Hepatocyte (in vitro differentiated cells): ENCODE results near the gene THUMPD1.

Experiments
- EZH2 ChIP-seq: fragments of 200-600 bp; sonication (generic); IDR thresholded peaks from 2 replicates; pipeline ENCODE4 v1.6.1; 2016; ENCODE audit warnings: antibody characterized with exemption, mild to moderate bottlenecking, borderline replicate concordance
- EZH2phosphoT487 ChIP-seq: fragments of 200-600 bp; sonication (generic); IDR thresholded peaks from one replicate; pipeline ENCODE4 v1.6.1; 2018; ENCODE audit warnings: antibody characterized with exemption, mild to moderate bottlenecking, low read depth, moderate library complexity; ENCODE audit not compliant: unreplicated experiment, severe bottlenecking
- TF ChIP-seq, protein P1 (sequence below): fragments of 200-600 bp; sonication (generic); IDR thresholded peaks from 2 replicates; pipeline ENCODE4 v1.5.1; 2016; ENCODE audit warnings: antibody characterized with exemption, mild to moderate bottlenecking; ENCODE audit not compliant: poor library complexity

DNA sequence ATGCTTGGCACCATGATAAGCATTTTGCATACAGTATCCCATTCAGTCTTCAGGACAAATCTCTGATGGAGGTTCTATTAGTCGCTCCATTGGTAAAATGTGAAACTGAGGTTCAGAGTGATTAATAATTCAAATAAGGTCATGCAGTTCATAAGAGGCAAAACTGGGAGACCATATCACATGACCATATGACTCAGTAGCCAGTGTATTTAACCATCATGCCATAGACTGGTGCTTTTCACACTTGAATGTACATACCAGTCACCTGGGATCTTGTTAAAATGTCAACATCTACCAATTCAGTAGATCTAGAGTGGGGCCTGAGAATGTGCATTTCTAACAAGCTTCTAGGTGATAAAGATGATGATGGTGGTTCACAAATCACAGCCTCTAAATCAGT lies 26.5 kb upstream of the THUMPD1 start:
- TF ChIP-seq, protein P1, sequence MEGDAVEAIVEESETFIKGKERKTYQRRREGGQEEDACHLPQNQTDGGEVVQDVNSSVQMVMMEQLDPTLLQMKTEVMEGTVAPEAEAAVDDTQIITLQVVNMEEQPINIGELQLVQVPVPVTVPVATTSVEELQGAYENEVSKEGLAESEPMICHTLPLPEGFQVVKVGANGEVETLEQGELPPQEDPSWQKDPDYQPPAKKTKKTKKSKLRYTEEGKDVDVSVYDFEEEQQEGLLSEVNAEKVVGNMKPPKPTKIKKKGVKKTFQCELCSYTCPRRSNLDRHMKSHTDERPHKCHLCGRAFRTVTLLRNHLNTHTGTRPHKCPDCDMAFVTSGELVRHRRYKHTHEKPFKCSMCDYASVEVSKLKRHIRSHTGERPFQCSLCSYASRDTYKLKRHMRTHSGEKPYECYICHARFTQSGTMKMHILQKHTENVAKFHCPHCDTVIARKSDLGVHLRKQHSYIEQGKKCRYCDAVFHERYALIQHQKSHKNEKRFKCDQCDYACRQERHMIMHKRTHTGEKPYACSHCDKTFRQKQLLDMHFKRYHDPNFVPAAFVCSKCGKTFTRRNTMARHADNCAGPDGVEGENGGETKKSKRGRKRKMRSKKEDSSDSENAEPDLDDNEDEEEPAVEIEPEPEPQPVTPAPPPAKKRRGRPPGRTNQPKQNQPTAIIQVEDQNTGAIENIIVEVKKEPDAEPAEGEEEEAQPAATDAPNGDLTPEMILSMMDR, result no peak
- TF ChIP-seq EZH2 (no peak), EZH2phosphoT487 (no peak)
